Gastrocnemius medialis (tissue), 4 donors: ENCODE results near the gene PAX8.

Experiments used
- POLR2A ChIP-seq, 2 donors: fragments of 450-650 bp; IDR thresholded peaks; one replicate each; pipeline ENCODE4 v1.6.1; 2017; ENCODE audit warnings: antibody characterized with exemption in 2 of 2, mild to moderate bottlenecking in 2 of 2, moderate library complexity in 2 of 2
- TF ChIP-seq, protein P1 (sequence below), 5 experiments: fragments of 450-650 bp in 3 of 5; fragments of 200-600 bp in 2 of 5; sonication (generic) in 2 of 5; IDR thresholded peaks in 4 of 5; conservative IDR thresholded peaks in 1 of 5; 1 replicate in 4 of 5; 2 replicates in 1 of 5; pipeline ENCODE4 v1.5.1; 2016 to 2019; ENCODE audit warnings: antibody characterized with exemption in 5 of 5, mild to moderate bottlenecking in 3 of 5, moderate library complexity in 3 of 5

DNA sequence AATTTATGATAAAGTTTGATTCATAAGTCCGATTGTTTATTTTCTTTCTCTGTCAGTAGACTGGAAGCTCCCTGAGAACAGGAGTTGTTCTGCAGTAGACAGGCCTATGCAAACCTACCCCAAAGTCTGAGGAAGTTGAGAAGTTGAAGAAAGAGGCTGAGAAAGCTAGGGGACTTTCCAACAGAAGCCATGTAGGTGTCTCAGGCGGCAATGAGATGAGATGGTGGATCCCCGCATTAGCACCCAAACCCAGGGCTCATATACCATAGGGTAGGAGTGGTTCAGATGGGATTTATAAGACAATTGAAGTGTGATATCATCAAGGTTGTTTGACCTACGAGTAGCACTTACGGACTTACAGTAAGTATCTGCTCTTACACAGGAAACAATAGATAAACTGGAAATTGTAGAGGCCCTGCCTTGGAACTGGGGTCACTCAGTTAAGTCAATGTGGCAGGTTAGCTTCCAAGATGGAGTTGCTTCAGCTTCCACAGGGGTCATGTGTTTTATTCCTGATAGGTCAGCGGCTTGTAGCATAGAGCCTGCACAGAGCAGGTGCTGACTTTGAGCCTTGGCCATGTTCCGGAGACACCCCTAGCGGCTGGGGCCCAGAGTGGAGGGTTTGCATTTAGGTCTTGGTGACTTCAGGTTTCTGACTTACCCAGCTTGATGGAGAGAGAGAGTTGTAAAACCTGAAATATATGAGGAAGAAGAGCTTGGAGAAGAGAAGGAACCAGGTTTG is 107.2 kb downstream of the PAX8 start:
- TF ChIP-seq, protein P1, sequence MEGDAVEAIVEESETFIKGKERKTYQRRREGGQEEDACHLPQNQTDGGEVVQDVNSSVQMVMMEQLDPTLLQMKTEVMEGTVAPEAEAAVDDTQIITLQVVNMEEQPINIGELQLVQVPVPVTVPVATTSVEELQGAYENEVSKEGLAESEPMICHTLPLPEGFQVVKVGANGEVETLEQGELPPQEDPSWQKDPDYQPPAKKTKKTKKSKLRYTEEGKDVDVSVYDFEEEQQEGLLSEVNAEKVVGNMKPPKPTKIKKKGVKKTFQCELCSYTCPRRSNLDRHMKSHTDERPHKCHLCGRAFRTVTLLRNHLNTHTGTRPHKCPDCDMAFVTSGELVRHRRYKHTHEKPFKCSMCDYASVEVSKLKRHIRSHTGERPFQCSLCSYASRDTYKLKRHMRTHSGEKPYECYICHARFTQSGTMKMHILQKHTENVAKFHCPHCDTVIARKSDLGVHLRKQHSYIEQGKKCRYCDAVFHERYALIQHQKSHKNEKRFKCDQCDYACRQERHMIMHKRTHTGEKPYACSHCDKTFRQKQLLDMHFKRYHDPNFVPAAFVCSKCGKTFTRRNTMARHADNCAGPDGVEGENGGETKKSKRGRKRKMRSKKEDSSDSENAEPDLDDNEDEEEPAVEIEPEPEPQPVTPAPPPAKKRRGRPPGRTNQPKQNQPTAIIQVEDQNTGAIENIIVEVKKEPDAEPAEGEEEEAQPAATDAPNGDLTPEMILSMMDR (IDR thresholded peaks at IDR 0.05 in 4 of 5, conservative IDR thresholded peaks at IDR 0.05 in 1 of 5), result no peak
- no peak for TF ChIP-seq POLR2A (IDR thresholded peaks at IDR 0.05)
